Measurements from ENCODE around the gene PCSK7. TPM values are rescaled to one million over a fixed set of nuclear protein-coding genes. Genes with fewer than 3 reads are reported as not detected.

Gene PCSK7
- total RNA-seq, 1 donor from 2014 or later = 341 TPM

GRCh38 chr11:117166491-117166890 lies 65.4 kb downstream of the PCSK7 start:
- intact Hi-C loops (cut with micrococcal nuclease) = no loop called here
- DNase-seq (no peak), ATAC-seq (ENCODE audit: low read depth) (no peak)
- TF ChIP-seq CTCF (IDR thresholded peaks at IDR 0.05) = no peak
- Mint-ChIP-seq H3K4me1 (no peaks in the 10 kb centered on the region), H3K36me3 (ENCODE audit: low read depth) (peaks cover 90% of the 10 kb centered on the region), H3K27ac (no peak overlapping the region), H3K27me3 (no peaks in the 10 kb centered on the region), H3K9me3 (no peaks in the 10 kb centered on the region), H3K4me3 (no peak overlapping the region)
- POLR2A ChIA-PET = interaction anchor here (1.0 kb wide), 1 partner anchor 22 kb away, joined by 3 read pairs; the partner anchor contains the start of gene PAFAH1B2
- CTCF ChIA-PET = interaction anchor here (2.3 kb wide), 2 partner anchors 13 to 60 kb away, joined by 6 to 9 read pairs; partner anchors contain the start of gene SIDT2

- Mint-ChIP-seq H3K4me3 (no peak overlapping the region), H3K4me1 (peaks cover 16% of the 10 kb centered on the region), H3K27ac (no peak overlapping the region), H3K27me3 (no peaks in the 10 kb centered on the region), H3K36me3 (ENCODE audit: low read depth) (peaks cover 80% of the 10 kb centered on the region), H3K9me3 (no peaks in the 10 kb centered on the region)
- TF ChIP-seq CTCF (IDR thresholded peaks at IDR 0.05) = no peak
- intact Hi-C loops (cut with micrococcal nuclease) = no loop called here
- POLR2A ChIA-PET = interaction anchor here (0.6 kb wide), 2 partner anchors 12 to 1841 kb away, joined by 4 read pairs; no protein-coding TSS in a partner anchor
- CTCF ChIA-PET = interaction anchor here (0.9 to 1.5 kb wide), 2 partner anchors 66 to 68 kb away, joined by 3 to 4 read pairs; no protein-coding TSS in a partner anchor
- ATAC-seq (ENCODE audit: low read depth) (no peak), DNase-seq (no peak)
Measured at GRCh38 chr11:117160826-117161225, 71.0 kb downstream of the PCSK7 start.

GRCh38 chr11:117159892-117160291 lies 72.0 kb downstream of the PCSK7 start:
- ChIA-PET CTCF (interaction anchor here (1.5 kb wide), 1 partner anchor 67 kb away, joined by 4 read pairs; no protein-coding TSS in a partner anchor), POLR2A (no interaction called here)
- Mint-ChIP-seq H3K27ac (no peak overlapping the region), H3K9me3 (no peaks in the 10 kb centered on the region), H3K36me3 (ENCODE audit: low read depth) (peaks cover 77% of the 10 kb centered on the region), H3K4me3 (no peak overlapping the region), H3K4me1 (peaks cover 19% of the 10 kb centered on the region), H3K27me3 (no peaks in the 10 kb centered on the region)
- DNase-seq = no peak
- no peak for ATAC-seq (ENCODE audit: low read depth)
- no peak for TF ChIP-seq CTCF (IDR thresholded peaks at IDR 0.05)
- intact Hi-C loops (cut with micrococcal nuclease) = no loop called here

GRCh38 chr11:117157507-117157906 lies 74.4 kb downstream of the PCSK7 start:
- intact Hi-C loops (cut with micrococcal nuclease) = no loop called here
- no peak for TF ChIP-seq CTCF (IDR thresholded peaks at IDR 0.05)
- Mint-ChIP-seq H3K27me3 (no peaks in the 10 kb centered on the region), H3K4me3 (no peak overlapping the region), H3K9me3 (no peaks in the 10 kb centered on the region), H3K27ac (no peak overlapping the region), H3K4me1 (peaks cover 23% of the 10 kb centered on the region), H3K36me3 (ENCODE audit: low read depth) (peaks cover 72% of the 10 kb centered on the region)
- POLR2A ChIA-PET = interaction anchor here (0.6 to 0.7 kb wide), 2 partner anchors 64 to 322 kb away, joined by 3 read pairs; no protein-coding TSS in a partner anchor
- no peak for ATAC-seq (ENCODE audit: low read depth)
- no peak for DNase-seq
- CTCF ChIA-PET = no interaction called here

GRCh38 chr11:117154468-117154867 lies 77.4 kb downstream of the PCSK7 start:
- POLR2A ChIA-PET = no interaction called here
- TF ChIP-seq CTCF (IDR thresholded peaks at IDR 0.05) = no peak
- ATAC-seq (ENCODE audit: low read depth) = no peak

More at GRCh38 chr11:117154468-117154867, 77.4 kb downstream of the PCSK7 start:
- DNase-seq = no peak
- H3K4me3 Mint-ChIP-seq = no peak overlapping the region
- H3K9me3 Mint-ChIP-seq = no peaks in the 10 kb centered on the region
- intact Hi-C loops (cut with micrococcal nuclease) = no loop called here
- no peaks in the 10 kb centered on the region for H3K27me3 Mint-ChIP-seq
- peaks cover 26% of the 10 kb centered on the region for H3K4me1 Mint-ChIP-seq
- H3K27ac Mint-ChIP-seq = no peak overlapping the region
- H3K36me3 Mint-ChIP-seq (ENCODE audit: low read depth) = peaks cover 67% of the 10 kb centered on the region
- CTCF ChIA-PET = no interaction called here

Other genes starting within 250 kb of the PCSK7 start
- 75.0 and 88.4 TPM in 2 replicates for gene SIK3, start 133.6 kb downstream of the PCSK7 start, total RNA-seq
- gene PAFAH1B2, start 87.8 kb downstream of the PCSK7 start, total RNA-seq = 71.3 and 78.7 TPM in 2 replicates
- 96.7 and 115 TPM in 2 replicates for gene SIDT2, start 53.3 kb downstream of the PCSK7 start, total RNA-seq
- 14.2 and 17.9 TPM in 2 replicates for gene TAGLN, start 32.7 kb downstream of the PCSK7 start, total RNA-seq
- 18.7 and 22.3 TPM in 2 replicates for gene RNF214, start 598 bp upstream of the PCSK7 start, total RNA-seq
- gene BACE1-AS, start 59.3 kb upstream of the PCSK7 start, total RNA-seq = 5.3 and 7.9 TPM in 2 replicates
- not detected in 2 replicates for gene BACE1, start 84.2 kb upstream of the PCSK7 start, total RNA-seq
- gene CEP164, start 95.8 kb upstream of the PCSK7 start, total RNA-seq = 42.9 and 50.9 TPM in 2 replicates

Measured in activated B cell treated with CpG ODN at 0.5 μM for 24 hours (primary cell).